HCT116 (cell line): Measurements from ENCODE around the gene FAM135A. TPM values are rescaled to one million over a fixed set of nuclear protein-coding genes. Genes with fewer than 3 reads are reported as not detected.

ENCODE experiments used
- ATAC-seq: fragments of 200-7000 bp; cut with Tn5 transposase; 2 replicates; pipeline ENCODE4 v1.9.1; 2020; ENCODE audit warnings: mild to moderate bottlenecking, moderate library complexity
- BruUV-seq: library from RNA; stranded (reverse); fragments of 400-500 nt; replicated peaks from 2 replicates; lab custom pipeline; 2021; lab: Mats Ljungman, UMichigan
- CTCF ChIA-PET: fragments of 300-600 bp; sonication (Branson Sonifier 250); formaldehyde crosslinking; loops from one replicate; lab custom pipeline; 2021; ENCODE audit warnings: antibody characterized with exemption; lab: Charles Lee
- POLR2A ChIA-PET: fragments of 300-600, 350-600 bp; sonication (Branson Sonifier 250); formaldehyde crosslinking; loops from one replicate; lab custom pipeline; 2021; ENCODE audit warnings: antibody characterized with exemption; lab: Charles Lee
- RAD21 ChIA-PET, 2 experiments: fragments of 300-600 bp; sonication (Branson Sonifier 250); formaldehyde crosslinking; loops; one replicate each; lab custom pipeline; 2023; ENCODE audit warnings: low total read pairs in 2 of 2; ENCODE audit not compliant: uncharacterized antibody in 2 of 2, unreplicated experiment in 2 of 2, low non-redundant PET in 1 of 2; lab: Charles Lee
- DNase-seq: peaks from one replicate; pipeline ENCODE4 v3.0.0-alpha.2; 2010; ENCODE audit warnings: low read depth, low spot score
- H2AFZ ChIP-seq: fragments of 200-600 bp; shearing (Covaris generic), sonication (generic); 2 replicates; pipeline ENCODE4 v1.6.1; 2017; ENCODE audit warnings: low read depth, mixed run types, mixed read lengths, antibody characterized with exemption, low read length; ENCODE audit not compliant: poor library complexity, severe bottlenecking
- H3K27ac ChIP-seq: 2 replicates; pipeline ENCODE4 v1.5.1; 2012; ENCODE audit warnings: low read depth, low read length
- H3K27me3 ChIP-seq: fragments of 200-600 bp; sonication (generic); 2 replicates; pipeline ENCODE4 v1.6.1; 2016; ENCODE audit warnings: mixed run types, low read length, mixed read lengths; ENCODE audit not compliant: insufficient read depth
- H3K36me3 ChIP-seq, 2 experiments: fragments of 200-500 bp in 1 of 2; fragments of 200-600 bp in 1 of 2; sonication (Bioruptor generic) in 1 of 2; sonication (generic) in 1 of 2; 2 replicates each; pipeline versions ENCODE4 v1.5.1 to v1.6.1; 2014 to 2016; ENCODE audit warnings: low read length in 2 of 2, inconsistent platforms in 1 of 2, mixed read lengths in 1 of 2, mixed run types in 1 of 2; ENCODE audit not compliant: insufficient read depth in 2 of 2, control insufficient read depth in 1 of 2
- H3K4me1 ChIP-seq, 2 experiments: fragments of 200-600 bp in 1 of 2; sonication (generic) in 1 of 2; 2 replicates each; pipeline versions ENCODE4 v1.5.1 to v1.6.1; 2012 to 2017; ENCODE audit warnings: low read length in 2 of 2, inconsistent platforms in 1 of 2, mild to moderate bottlenecking in 1 of 2, mixed read lengths in 1 of 2, mixed run types in 1 of 2, moderate library complexity in 1 of 2; ENCODE audit not compliant: insufficient read depth in 2 of 2, control insufficient read depth in 1 of 2
- H3K4me2 ChIP-seq: fragments of 200-600 bp; sonication (generic); 2 replicates; pipeline ENCODE4 v1.6.1; 2017; ENCODE audit warnings: mixed run types, low read length, mixed read lengths
- H3K4me3 ChIP-seq, 2 experiments: fragments of 200-600 bp in 1 of 2; sonication (generic) in 1 of 2; replicated peaks in 1 of 2; 2 replicates each; pipeline ENCODE4 v1.5.1; 2011 to 2016; ENCODE audit warnings: low read length in 2 of 2, control low read depth in 1 of 2, low read depth in 1 of 2, mild to moderate bottlenecking in 1 of 2, mixed read lengths in 1 of 2, mixed run types in 1 of 2
- H3K79me2 ChIP-seq: fragments of 200-600 bp; sonication (generic); 2 replicates; pipeline ENCODE4 v1.6.1; 2017; ENCODE audit warnings: mild to moderate bottlenecking, mixed run types, low read length, moderate library complexity, mixed read lengths; ENCODE audit not compliant: insufficient read depth
- H3K9ac ChIP-seq: fragments of 200-600 bp; sonication (generic); 2 replicates; pipeline ENCODE4 v1.6.1; 2016; ENCODE audit warnings: low read length, mixed read lengths
- H3K9me2 ChIP-seq: fragments of 200-600 bp; sonication (generic), shearing (Covaris generic); 2 replicates; pipeline ENCODE4 v1.6.1; 2017; ENCODE audit warnings: mixed run types, mild to moderate bottlenecking, moderate library complexity; ENCODE audit not compliant: insufficient read depth
- H3K9me3 ChIP-seq, 2 experiments: fragments of 200-500 bp in 1 of 2; fragments of 200-600 bp in 1 of 2; sonication (Bioruptor generic) in 1 of 2; sonication (generic) in 1 of 2; 2 replicates each; pipeline ENCODE4 v1.6.1; 2014 to 2017; ENCODE audit warnings: low read length in 2 of 2, mixed read lengths in 2 of 2, inconsistent platforms in 1 of 2, low read depth in 1 of 2, mild to moderate bottlenecking in 1 of 2, mixed run types in 1 of 2, moderate library complexity in 1 of 2; ENCODE audit not compliant: control insufficient read depth in 1 of 2, insufficient read depth in 1 of 2
- H4K20me1 ChIP-seq: fragments of 200-600 bp; sonication (generic), shearing (Covaris generic); 2 replicates; pipeline ENCODE4 v1.6.1; 2017; ENCODE audit warnings: mixed run types, mild to moderate bottlenecking, moderate library complexity; ENCODE audit not compliant: insufficient read depth
- ATF3 ChIP-seq: IDR thresholded peaks from 2 replicates; pipeline ENCODE4 v1.6.1; 2012
- CBX3 ChIP-seq: IDR thresholded peaks from 2 replicates; pipeline ENCODE4 v1.6.1; 2012; ENCODE audit warnings: low read depth
- CEBPB ChIP-seq: IDR thresholded peaks from 2 replicates; pipeline ENCODE4 v1.6.1; 2012; ENCODE audit warnings: low read depth
- ELF1 ChIP-seq: IDR thresholded peaks from 2 replicates; pipeline ENCODE4 v1.6.1; 2012; ENCODE audit warnings: low read depth, borderline replicate concordance
- EZH2 ChIP-seq: fragments of 200-600 bp; sonication (generic); IDR thresholded peaks from 2 replicates; pipeline ENCODE4 v1.6.1; 2017; ENCODE audit warnings: antibody characterized with exemption, mixed run types
- FOSL1 ChIP-seq: IDR thresholded peaks from 2 replicates; pipeline ENCODE4 v1.6.1; 2012; ENCODE audit warnings: low read depth
- POLR2AphosphoS5 ChIP-seq: IDR thresholded peaks from 2 replicates; pipeline ENCODE4 v1.6.1; 2011; ENCODE audit warnings: mild to moderate bottlenecking, low read depth, low read length, moderate library complexity
- SIN3A ChIP-seq: IDR thresholded peaks from 2 replicates; pipeline ENCODE4 v1.6.1; 2012; ENCODE audit warnings: low read depth
- SP1 ChIP-seq: IDR thresholded peaks from 2 replicates; pipeline ENCODE4 v1.6.1; 2012; ENCODE audit warnings: low read depth
- SRF ChIP-seq: IDR thresholded peaks from 2 replicates; pipeline ENCODE4 v1.6.1; 2012; ENCODE audit warnings: low read depth
- TCF7L2 ChIP-seq: IDR thresholded peaks from 2 replicates; pipeline ENCODE4 v1.7.0; 2011; ENCODE audit warnings: borderline replicate concordance, inconsistent platforms; ENCODE audit not compliant: insufficient read depth, insufficient read length; ENCODE audit errors: extremely low read depth
- YY1 ChIP-seq: IDR thresholded peaks from 2 replicates; pipeline ENCODE4 v1.6.1; 2011; ENCODE audit warnings: low read length, low read depth, moderate library complexity, mild to moderate bottlenecking; ENCODE audit not compliant: insufficient replicate concordance; ENCODE audit errors: extremely low read depth
- ZNF274 ChIP-seq: fragments of 200-500 bp; sonication (Bioruptor generic); IDR thresholded peaks from 2 replicates; pipeline ENCODE4 v1.6.1; 2014; ENCODE audit warnings: mild to moderate bottlenecking, low read depth, low read length, inconsistent platforms
- intact Hi-C: fragments of 100-400 bp; cut with micrococcal nuclease; formaldehyde crosslinking; loops from 2 replicates; pipeline ENCODE4 v1.10.0; 2022
- total RNA-seq: library from RNA; stranded (reverse); gene quantifications from one replicate; pipeline ENCODE4 v1.2.1, GENCODE V29; 2021; ENCODE audit not compliant: unreplicated experiment
- TF ChIP-seq, protein P1 (sequence below): IDR thresholded peaks from 2 replicates; pipeline ENCODE4 v1.6.1; 2011; ENCODE audit warnings: mild to moderate bottlenecking, low read length, moderate library complexity; ENCODE audit not compliant: insufficient replicate concordance; ENCODE audit errors: extremely low read depth
- TF ChIP-seq, protein P2 (sequence below): IDR thresholded peaks from 2 replicates; pipeline ENCODE4 v1.6.1; 2012; ENCODE audit warnings: low read depth
- TF ChIP-seq, protein P3 (sequence below), 3 experiments: fragments of 200-600 bp in 1 of 3; sonication (generic) in 1 of 3; IDR thresholded peaks in 2 of 3; conservative IDR thresholded peaks in 1 of 3; 2 replicates each; pipeline ENCODE4 v1.5.1; 2012 to 2017; ENCODE audit warnings: low read depth in 2 of 3, low read length in 2 of 3, antibody characterized with exemption in 1 of 3, borderline replicate concordance in 1 of 3, control low read depth in 1 of 3, mild to moderate bottlenecking in 1 of 3, mixed read lengths in 1 of 3, mixed run types in 1 of 3, moderate library complexity in 1 of 3; ENCODE audit not compliant: insufficient read depth in 1 of 3

FAM135A gene
- total RNA-seq, 1 experiment from 2014 or later: 20.8 TPM

DNA sequence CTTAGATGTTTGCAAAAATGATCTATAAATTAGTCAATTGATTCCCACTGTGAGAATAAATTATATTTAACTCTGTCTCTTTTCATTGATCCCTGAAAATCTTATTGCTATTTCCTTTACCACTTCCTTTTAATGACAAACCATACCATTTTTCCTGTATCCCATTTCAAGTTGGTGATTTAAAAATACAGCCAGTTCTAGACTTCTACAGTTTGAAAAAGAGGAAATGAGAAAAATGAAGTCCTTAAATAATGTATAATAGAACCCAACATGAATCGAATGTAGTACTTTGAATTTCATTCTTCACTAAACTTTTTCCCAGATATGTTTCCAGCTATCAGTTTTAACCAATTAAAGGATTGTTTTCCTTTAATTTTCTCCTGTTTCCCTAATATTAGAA is 124.0 kb downstream of the FAM135A start (continued):
- no peak for TF ChIP-seq ATF3
- TF ChIP-seq, protein P1, sequence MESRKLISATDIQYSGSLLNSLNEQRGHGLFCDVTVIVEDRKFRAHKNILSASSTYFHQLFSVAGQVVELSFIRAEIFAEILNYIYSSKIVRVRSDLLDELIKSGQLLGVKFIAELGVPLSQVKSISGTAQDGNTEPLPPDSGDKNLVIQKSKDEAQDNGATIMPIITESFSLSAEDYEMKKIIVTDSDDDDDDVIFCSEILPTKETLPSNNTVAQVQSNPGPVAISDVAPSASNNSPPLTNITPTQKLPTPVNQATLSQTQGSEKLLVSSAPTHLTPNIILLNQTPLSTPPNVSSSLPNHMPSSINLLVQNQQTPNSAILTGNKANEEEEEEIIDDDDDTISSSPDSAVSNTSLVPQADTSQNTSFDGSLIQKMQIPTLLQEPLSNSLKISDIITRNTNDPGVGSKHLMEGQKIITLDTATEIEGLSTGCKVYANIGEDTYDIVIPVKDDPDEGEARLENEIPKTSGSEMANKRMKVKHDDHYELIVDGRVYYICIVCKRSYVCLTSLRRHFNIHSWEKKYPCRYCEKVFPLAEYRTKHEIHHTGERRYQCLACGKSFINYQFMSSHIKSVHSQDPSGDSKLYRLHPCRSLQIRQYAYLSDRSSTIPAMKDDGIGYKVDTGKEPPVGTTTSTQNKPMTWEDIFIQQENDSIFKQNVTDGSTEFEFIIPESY: no peak
- no peak for TF ChIP-seq TCF7L2
- no peak for TF ChIP-seq POLR2AphosphoS5
- TF ChIP-seq SRF: no peak
- no peak for TF ChIP-seq FOSL1
- no peak for TF ChIP-seq ELF1
- TF ChIP-seq, all 23 proteins: peak for 0

GRCh38 chr6:70538376-70538775 is 125.1 kb downstream of the FAM135A start:
- DNase-seq: no peak
- Histone ChIP-seq H3K9me3 (no peaks in the 10 kb centered on the region), H3K9ac (no peak overlapping the region), H3K4me2 (no peak overlapping the region), H3K4me3 (no peak overlapping the region), H3K36me3 (peaks cover 0 to 4% of the 10 kb centered on the region in 2 experiments; a peak in 1 of 4 replicates), H3K79me2 (no peaks in the 10 kb centered on the region), H3K4me1 (no peaks in the 10 kb centered on the region), H3K27ac (no peak overlapping the region), H3K27me3 (no peaks in the 10 kb centered on the region), H2AFZ (no peak overlapping the region), H3K9me2 (no peaks in the 10 kb centered on the region), H4K20me1 (no peaks in the 10 kb centered on the region)
- ChIA-PET CTCF (interaction anchor here (1.2 kb wide), 1 partner anchor 17 kb away, joined by 3 read pairs; no protein-coding TSS in a partner anchor), RAD21 (no interaction called here), POLR2A (no interaction called here)
- BruUV-seq: no TSS peak
- no peak for ATAC-seq
- intact Hi-C loops: no loop called here
- TF ChIP-seq ATF3 (no peak), SP1 (no peak), EZH2 (no peak), SIN3A (no peak), ZNF274 (no peak), POLR2AphosphoS5 (no peak), TCF7L2 (no peak), CBX3 (no peak), CEBPB (no peak), ELF1 (no peak), YY1 (no peak), FOSL1 (no peak)
- TF ChIP-seq, protein P2, sequence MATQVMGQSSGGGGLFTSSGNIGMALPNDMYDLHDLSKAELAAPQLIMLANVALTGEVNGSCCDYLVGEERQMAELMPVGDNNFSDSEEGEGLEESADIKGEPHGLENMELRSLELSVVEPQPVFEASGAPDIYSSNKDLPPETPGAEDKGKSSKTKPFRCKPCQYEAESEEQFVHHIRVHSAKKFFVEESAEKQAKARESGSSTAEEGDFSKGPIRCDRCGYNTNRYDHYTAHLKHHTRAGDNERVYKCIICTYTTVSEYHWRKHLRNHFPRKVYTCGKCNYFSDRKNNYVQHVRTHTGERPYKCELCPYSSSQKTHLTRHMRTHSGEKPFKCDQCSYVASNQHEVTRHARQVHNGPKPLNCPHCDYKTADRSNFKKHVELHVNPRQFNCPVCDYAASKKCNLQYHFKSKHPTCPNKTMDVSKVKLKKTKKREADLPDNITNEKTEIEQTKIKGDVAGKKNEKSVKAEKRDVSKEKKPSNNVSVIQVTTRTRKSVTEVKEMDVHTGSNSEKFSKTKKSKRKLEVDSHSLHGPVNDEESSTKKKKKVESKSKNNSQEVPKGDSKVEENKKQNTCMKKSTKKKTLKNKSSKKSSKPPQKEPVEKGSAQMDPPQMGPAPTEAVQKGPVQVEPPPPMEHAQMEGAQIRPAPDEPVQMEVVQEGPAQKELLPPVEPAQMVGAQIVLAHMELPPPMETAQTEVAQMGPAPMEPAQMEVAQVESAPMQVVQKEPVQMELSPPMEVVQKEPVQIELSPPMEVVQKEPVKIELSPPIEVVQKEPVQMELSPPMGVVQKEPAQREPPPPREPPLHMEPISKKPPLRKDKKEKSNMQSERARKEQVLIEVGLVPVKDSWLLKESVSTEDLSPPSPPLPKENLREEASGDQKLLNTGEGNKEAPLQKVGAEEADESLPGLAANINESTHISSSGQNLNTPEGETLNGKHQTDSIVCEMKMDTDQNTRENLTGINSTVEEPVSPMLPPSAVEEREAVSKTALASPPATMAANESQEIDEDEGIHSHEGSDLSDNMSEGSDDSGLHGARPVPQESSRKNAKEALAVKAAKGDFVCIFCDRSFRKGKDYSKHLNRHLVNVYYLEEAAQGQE: no peak
- TF ChIP-seq, protein P3, sequence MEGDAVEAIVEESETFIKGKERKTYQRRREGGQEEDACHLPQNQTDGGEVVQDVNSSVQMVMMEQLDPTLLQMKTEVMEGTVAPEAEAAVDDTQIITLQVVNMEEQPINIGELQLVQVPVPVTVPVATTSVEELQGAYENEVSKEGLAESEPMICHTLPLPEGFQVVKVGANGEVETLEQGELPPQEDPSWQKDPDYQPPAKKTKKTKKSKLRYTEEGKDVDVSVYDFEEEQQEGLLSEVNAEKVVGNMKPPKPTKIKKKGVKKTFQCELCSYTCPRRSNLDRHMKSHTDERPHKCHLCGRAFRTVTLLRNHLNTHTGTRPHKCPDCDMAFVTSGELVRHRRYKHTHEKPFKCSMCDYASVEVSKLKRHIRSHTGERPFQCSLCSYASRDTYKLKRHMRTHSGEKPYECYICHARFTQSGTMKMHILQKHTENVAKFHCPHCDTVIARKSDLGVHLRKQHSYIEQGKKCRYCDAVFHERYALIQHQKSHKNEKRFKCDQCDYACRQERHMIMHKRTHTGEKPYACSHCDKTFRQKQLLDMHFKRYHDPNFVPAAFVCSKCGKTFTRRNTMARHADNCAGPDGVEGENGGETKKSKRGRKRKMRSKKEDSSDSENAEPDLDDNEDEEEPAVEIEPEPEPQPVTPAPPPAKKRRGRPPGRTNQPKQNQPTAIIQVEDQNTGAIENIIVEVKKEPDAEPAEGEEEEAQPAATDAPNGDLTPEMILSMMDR (IDR thresholded peaks at IDR 0.05 in 2 of 3, conservative IDR thresholded peaks at IDR 0.05 in 1 of 3; ENCODE audit: borderline replicate concordance in 1 of 3, insufficient read depth in 1 of 3, low read depth in 2 of 3, low read length in 2 of 3): no peak
